ENCODE data around the gene ZNF783. TPM values are rescaled to one million over a fixed set of nuclear protein-coding genes. Genes with fewer than 3 reads are reported as not detected.
A peak's percentile ranks its signal among the peaks of the same experiment; 100 is the strongest.
"Not testable (repeated sequence)": the region's sequence is repeated elsewhere in the genome, so short reads cannot be mapped to it uniquely, and the experiment has no call there.

The ZNF783 gene
- total RNA-seq, 1 donor from 2014 or later = 15.3 TPM

DNA sequence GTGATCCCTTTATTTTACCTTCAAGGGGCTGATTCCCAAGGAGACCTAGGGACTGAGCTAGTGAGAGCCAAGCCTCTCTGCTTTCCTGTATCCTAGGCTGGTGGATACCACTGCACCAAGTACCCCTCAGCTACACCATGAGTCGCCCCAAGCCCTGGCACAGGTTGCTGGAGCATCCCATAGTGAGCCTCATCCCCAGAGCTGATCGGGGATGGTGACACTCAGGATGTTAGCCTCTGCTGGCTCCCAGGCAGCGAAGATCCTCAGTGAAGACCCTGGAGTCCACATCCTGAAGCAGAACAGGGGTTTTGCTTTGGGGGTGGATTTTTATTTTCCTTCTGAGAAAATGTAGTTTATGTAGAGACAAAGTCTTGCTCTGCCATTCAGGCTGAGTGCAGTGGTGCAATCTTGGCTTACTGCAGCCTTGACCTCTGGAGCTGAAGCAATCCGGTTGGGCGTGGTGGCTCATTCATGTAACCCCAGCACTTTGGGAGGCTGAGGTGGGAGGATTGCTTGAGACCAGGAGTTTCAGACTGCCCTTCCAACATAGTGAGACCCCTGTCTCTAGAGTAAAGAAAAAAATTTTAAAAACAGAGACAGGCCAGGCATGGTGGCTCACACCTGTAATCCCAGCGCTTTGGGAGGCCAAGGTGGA, 35.0 kb upstream of the ZNF783 start:
- no peak overlapping the region for H3K4me3 Mint-ChIP-seq
- H3K36me3 Mint-ChIP-seq (ENCODE audit: low read depth) = peaks cover 4% of the 10 kb centered on the region
- DNase-seq (ENCODE audit: low read depth, low spot score) = no peak
- no peak overlapping the region for H3K27ac Mint-ChIP-seq (ENCODE audit: unreplicated experiment)
- H3K9me3 Mint-ChIP-seq = no peaks in the 10 kb centered on the region
- H3K27me3 Mint-ChIP-seq (ENCODE audit: low read depth) = peaks cover 18% of the 10 kb centered on the region
- no peaks in the 10 kb centered on the region for H3K4me1 Mint-ChIP-seq
- TF ChIP-seq, protein P1, sequence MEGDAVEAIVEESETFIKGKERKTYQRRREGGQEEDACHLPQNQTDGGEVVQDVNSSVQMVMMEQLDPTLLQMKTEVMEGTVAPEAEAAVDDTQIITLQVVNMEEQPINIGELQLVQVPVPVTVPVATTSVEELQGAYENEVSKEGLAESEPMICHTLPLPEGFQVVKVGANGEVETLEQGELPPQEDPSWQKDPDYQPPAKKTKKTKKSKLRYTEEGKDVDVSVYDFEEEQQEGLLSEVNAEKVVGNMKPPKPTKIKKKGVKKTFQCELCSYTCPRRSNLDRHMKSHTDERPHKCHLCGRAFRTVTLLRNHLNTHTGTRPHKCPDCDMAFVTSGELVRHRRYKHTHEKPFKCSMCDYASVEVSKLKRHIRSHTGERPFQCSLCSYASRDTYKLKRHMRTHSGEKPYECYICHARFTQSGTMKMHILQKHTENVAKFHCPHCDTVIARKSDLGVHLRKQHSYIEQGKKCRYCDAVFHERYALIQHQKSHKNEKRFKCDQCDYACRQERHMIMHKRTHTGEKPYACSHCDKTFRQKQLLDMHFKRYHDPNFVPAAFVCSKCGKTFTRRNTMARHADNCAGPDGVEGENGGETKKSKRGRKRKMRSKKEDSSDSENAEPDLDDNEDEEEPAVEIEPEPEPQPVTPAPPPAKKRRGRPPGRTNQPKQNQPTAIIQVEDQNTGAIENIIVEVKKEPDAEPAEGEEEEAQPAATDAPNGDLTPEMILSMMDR (conservative IDR thresholded peaks at IDR 0.05) = no peak

DNA sequence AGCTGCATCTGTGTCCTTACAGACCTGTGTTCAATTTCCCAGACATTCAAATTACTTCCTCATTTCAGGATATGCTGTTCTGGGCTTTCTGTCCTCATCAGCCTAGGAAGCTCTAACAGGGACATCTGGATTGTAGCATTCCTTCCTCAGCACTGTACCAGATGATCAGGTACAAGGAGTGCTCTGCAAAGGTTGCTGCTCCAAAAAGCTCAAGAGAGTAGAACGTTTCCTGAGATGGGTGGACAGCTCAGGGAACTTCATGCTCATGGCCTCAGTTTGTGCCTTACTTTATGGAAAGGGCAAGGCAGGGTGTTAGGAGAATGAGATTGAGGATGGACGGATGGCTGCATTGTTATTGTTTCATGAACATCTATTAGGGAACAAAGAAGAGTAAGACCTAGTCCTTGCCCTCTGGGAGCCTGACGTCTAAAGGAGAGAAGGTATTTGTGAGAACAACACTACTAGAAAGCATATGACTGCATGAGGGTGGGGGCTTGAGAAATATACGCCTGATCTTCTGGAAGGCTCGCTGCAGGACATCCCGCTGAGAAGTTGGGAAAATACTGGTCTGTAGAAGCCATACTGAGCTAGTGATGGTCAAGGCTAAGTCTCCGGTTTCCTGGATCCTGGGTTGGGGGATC, 33.0 kb upstream of the ZNF783 start:
- no peak overlapping the region for H3K4me3 Mint-ChIP-seq

DNA sequence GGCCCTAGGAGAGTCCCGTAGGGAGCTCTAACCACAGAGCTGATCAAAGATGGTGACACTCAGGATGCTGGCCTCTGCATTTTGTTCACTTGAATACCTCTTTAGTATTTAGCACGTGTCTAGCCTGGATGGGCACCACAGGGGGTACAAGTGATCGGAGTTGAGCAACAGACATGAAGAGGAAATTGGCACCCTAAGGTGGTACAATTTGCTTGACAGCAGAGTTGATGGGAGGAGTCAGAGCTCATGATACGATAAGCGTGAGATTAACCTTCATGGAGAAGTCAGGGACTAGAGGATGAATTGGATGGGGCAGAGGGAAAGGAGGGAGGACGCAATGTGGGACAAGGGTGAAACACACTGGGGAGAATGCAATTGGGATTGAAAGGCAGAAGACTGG, 32.5 kb upstream of the ZNF783 start:
- DNase-seq (ENCODE audit: low read depth, low spot score) = no peak
- TF ChIP-seq, protein P1 (conservative IDR thresholded peaks at IDR 0.05) = no peak
- Mint-ChIP-seq H3K27me3 (ENCODE audit: low read depth) (peaks cover 34% of the 10 kb centered on the region), H3K4me3 (peak overlapping the region; percentile 36), H3K9me3 (no peaks in the 10 kb centered on the region), H3K27ac (ENCODE audit: unreplicated experiment) (no peak overlapping the region), H3K36me3 (ENCODE audit: low read depth) (peaks cover 4% of the 10 kb centered on the region), H3K4me1 (no peaks in the 10 kb centered on the region)

More for the DNA sequence above, 33.0 kb upstream of the ZNF783 start:
- no peaks in the 10 kb centered on the region for H3K9me3 Mint-ChIP-seq
- TF ChIP-seq, protein P1 (conservative IDR thresholded peaks at IDR 0.05) = no peak
- no peak overlapping the region for H3K27ac Mint-ChIP-seq (ENCODE audit: unreplicated experiment)
- H3K4me1 Mint-ChIP-seq = no peaks in the 10 kb centered on the region
- peaks cover 31% of the 10 kb centered on the region for H3K27me3 Mint-ChIP-seq (ENCODE audit: low read depth)
- no peak for DNase-seq (ENCODE audit: low read depth, low spot score)
- H3K36me3 Mint-ChIP-seq (ENCODE audit: low read depth) = peaks cover 4% of the 10 kb centered on the region

DNA sequence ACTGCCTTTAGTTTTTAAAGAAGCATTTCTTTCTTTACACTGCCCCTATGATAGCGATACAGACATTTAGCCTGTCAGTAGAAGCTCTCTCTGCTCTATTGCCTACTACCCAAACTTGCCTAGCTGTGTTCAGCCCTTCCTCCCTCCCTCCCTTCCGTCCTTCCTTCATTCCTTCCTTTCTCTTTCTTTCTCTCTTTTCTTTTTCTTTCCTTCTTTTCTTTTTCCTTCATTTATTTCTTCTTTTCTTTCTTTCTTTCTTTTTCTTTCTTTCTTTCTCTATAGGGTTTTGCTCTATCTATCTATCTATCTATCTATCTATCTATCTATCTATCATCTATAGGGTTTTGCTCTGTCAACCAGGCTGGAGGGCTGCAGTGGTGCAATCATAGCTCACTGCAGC, 29.6 kb upstream of the ZNF783 start:
- Mint-ChIP-seq H3K27ac (ENCODE audit: unreplicated experiment) (no peak overlapping the region), H3K9me3 (no peaks in the 10 kb centered on the region), H3K36me3 (ENCODE audit: low read depth) (no peaks in the 10 kb centered on the region), H3K4me1 (no peaks in the 10 kb centered on the region), H3K27me3 (ENCODE audit: low read depth) (peaks cover 45% of the 10 kb centered on the region), H3K4me3 (no peak overlapping the region)
- no peak for DNase-seq (ENCODE audit: low read depth, low spot score)
- TF ChIP-seq, protein P1 (conservative IDR thresholded peaks at IDR 0.05) = no peak

DNA sequence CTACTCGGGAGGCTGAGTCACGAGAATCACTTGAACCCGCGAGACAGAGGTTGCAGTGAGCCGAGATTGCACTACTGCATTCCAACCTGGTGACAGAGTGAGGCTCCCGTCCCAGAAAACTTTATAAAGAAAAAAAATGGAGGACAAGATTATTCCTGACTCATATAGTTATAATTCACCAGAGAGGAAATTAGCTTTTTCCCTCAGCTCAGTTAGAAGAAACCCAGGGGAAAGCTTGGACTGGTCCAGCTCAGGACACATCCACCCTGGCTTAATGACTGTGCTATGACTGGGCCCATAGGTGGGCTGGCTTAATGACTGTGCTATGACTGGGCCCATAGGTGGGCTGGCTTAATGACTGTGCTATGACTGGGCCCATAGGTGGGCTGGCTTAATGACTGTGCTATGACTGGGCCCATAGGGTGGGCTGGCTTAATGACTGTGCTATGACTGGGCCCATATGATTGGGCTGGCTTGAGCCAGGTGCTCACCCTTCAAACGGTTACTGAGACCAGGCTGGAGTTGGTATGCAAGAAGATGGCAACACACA, 28.3 kb upstream of the ZNF783 start:
- not testable (repeated sequence) for H3K9me3 Mint-ChIP-seq; H3K27ac Mint-ChIP-seq (ENCODE audit: unreplicated experiment); H3K4me1 Mint-ChIP-seq; DNase-seq (ENCODE audit: low read depth, low spot score); H3K36me3 Mint-ChIP-seq (ENCODE audit: low read depth)
- H3K27me3 Mint-ChIP-seq (ENCODE audit: low read depth) = peaks cover 56% of the 10 kb centered on the region
- peak overlapping the region; percentile 24 for H3K4me3 Mint-ChIP-seq

DNA sequence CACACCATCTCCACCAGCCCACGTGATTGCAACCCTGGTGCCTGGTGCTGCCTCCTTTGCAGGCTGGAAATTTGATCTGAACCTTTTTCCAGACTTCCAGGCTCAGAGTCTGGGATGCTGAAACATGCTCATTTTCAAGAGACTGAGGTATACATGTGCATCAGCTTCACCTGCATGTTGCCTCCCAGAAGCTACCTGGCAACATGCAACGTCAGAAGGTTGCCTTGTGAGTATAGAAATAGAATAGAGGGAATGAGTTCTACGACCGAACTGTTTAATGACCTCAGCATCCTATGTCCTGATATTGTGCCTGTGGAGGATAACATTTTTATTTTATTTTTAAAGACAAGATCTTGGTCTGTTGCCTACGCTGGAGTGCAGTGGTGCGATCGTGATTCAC, 24.5 kb upstream of the ZNF783 start:
- Mint-ChIP-seq H3K36me3 (ENCODE audit: low read depth) (peaks cover 5% of the 10 kb centered on the region), H3K4me3 (peak overlapping the region; percentile 56), H3K27me3 (ENCODE audit: low read depth) (peaks cover 39% of the 10 kb centered on the region), H3K9me3 (no peaks in the 10 kb centered on the region), H3K27ac (ENCODE audit: unreplicated experiment) (no peak overlapping the region), H3K4me1 (peaks cover 11% of the 10 kb centered on the region)
- DNase-seq (ENCODE audit: low read depth, low spot score) = no peak
- TF ChIP-seq, protein P1 (conservative IDR thresholded peaks at IDR 0.05) = no peak

Data from neural crest cell (in vitro differentiated cells).